Activated CD4-positive, alpha-beta T cell treated with anti-CD3 and anti-CD28 coated beads, Interleukin-2, amount 10 ng/mL, durations not matched to agents 24 days and 14 days (primary cell): ENCODE results near the gene ACOT7. TPM values are rescaled to one million over a fixed set of nuclear protein-coding genes. Genes with fewer than 3 reads are reported as not detected.
"Not testable (repeated sequence)": the region's sequence is repeated elsewhere in the genome, so short reads cannot be mapped to it uniquely, and the experiment has no call there.

ENCODE experiments used
- DNase-seq: peaks from one replicate; pipeline ENCODE4 v3.0.0; 2022
- H3K27ac Mint-ChIP-seq: one replicate; pipeline ENCODE4 v1.8.0; 2022; ENCODE audit warnings: mild to moderate bottlenecking, mixed read lengths
- H3K27me3 Mint-ChIP-seq: one replicate; pipeline ENCODE4 v1.8.0; 2022; ENCODE audit warnings: mixed read lengths
- H3K36me3 Mint-ChIP-seq: one replicate; pipeline ENCODE4 v1.8.0; 2022; ENCODE audit warnings: low read depth, mild to moderate bottlenecking, mixed read lengths
- H3K4me1 Mint-ChIP-seq: one replicate; pipeline ENCODE4 v1.8.0; 2021; ENCODE audit warnings: mixed read lengths
- H3K4me3 Mint-ChIP-seq: one replicate; pipeline ENCODE4 v1.8.0; 2022; ENCODE audit warnings: mild to moderate bottlenecking, moderate library complexity, mixed read lengths
- H3K9me3 Mint-ChIP-seq: one replicate; pipeline ENCODE4 v1.8.0; 2021; ENCODE audit warnings: mixed read lengths
- intact Hi-C: fragments of 100-400 bp; cut with micrococcal nuclease; formaldehyde crosslinking; loops from one replicate; pipeline ENCODE4 v1.15.1; 2023
- total RNA-seq: library from RNA; stranded (reverse); gene quantifications from 2 replicates; pipeline ENCODE4 v1.2.3, GENCODE V29; 2022

Gene ACOT7
- total RNA-seq, 1 donor from 2014 or later: 133 TPM

DNA sequence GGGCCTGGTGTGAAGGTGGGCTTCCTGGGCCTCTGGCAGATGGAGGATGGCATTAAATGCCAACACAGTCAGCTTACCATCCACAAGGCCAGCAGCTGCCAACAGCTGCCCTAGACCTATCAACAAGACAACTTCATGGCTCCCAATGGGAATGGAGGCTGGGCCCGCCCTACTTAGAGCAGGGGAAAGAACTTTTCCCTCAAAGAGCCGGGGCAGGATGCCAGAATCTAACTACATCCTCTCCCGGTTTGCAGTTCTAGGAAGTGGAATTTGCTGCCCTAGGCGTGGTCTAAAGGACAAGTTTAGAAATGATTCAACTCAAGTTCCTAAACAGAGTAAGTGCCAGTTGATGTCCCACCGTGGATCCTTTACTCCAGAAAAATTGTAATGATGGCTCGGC, 170.9 kb downstream of the ACOT7 start:
- intact Hi-C loops: no loop called here
- peaks cover 52% of the 10 kb centered on the region for H3K36me3 Mint-ChIP-seq
- no peak overlapping the region for H3K27ac Mint-ChIP-seq

DNA sequence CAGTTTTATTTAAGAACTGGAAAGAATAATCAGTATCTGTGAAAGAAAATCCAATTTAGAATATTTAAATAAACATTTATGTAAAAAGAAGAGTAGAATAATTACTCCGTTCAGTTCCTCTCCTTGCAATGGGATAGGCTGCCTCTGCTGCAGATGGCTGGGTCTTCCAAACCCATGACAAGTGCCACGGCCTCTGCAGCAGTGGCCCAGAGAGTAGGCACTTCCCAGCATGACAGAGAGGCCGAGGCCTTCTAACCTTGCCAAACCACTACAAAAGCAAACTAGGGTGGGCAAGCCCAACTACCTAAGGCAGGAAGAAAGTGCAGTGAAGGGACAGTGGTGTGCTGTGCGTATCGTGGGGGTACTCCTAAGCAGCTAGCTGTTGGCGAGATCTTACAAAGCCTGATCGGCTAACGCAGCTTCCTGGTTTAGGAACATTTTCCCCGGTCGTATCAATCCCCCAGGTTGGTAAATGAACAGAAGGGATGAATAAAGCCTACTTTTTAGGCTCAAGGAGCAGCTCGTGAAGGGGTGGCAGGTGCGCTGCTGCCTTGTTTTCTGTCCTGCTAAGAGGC, 172.3 kb downstream of the ACOT7 start:
- DNase-seq: no peak
- H3K27ac Mint-ChIP-seq: no peak overlapping the region
- H3K36me3 Mint-ChIP-seq: peaks cover 52% of the 10 kb centered on the region
- H3K9me3 Mint-ChIP-seq: no peaks in the 10 kb centered on the region
- H3K4me3 Mint-ChIP-seq: no peak overlapping the region
- H3K4me1 Mint-ChIP-seq: no peaks in the 10 kb centered on the region
- no peaks in the 10 kb centered on the region for H3K27me3 Mint-ChIP-seq
- intact Hi-C loops: no loop called here

More for the DNA sequence above, 170.9 kb downstream of the ACOT7 start:
- Mint-ChIP-seq H3K4me1 (peaks cover 2% of the 10 kb centered on the region), H3K27me3 (no peaks in the 10 kb centered on the region), H3K4me3 (no peak overlapping the region), H3K9me3 (no peaks in the 10 kb centered on the region)
- DNase-seq: no peak

DNA sequence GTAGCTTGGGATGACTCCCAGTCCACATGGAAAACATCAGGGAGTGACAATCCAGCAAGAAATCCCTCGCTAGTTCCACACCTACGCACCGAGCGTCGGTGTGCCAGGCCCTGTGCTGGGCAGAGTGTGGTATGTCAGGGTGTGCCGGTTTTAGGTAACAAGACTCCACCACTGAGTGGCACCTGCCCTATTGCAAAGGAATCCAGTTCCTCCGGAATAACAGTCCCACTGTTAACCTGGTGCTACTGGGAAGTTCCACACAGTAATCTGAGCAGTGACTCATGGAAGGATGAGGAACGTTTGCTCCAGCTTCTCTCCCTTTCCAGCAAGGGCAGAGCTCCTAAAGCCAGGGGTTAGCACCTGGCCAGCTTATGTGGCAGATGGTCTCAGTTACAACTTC, 173.3 kb downstream of the ACOT7 start:
- Mint-ChIP-seq H3K36me3 (peaks cover 53% of the 10 kb centered on the region), H3K4me1 (no peaks in the 10 kb centered on the region), H3K9me3 (no peaks in the 10 kb centered on the region), H3K4me3 (no peak overlapping the region), H3K27me3 (no peaks in the 10 kb centered on the region), H3K27ac (no peak overlapping the region)
- intact Hi-C loops: no loop called here
- DNase-seq: no peak

DNA sequence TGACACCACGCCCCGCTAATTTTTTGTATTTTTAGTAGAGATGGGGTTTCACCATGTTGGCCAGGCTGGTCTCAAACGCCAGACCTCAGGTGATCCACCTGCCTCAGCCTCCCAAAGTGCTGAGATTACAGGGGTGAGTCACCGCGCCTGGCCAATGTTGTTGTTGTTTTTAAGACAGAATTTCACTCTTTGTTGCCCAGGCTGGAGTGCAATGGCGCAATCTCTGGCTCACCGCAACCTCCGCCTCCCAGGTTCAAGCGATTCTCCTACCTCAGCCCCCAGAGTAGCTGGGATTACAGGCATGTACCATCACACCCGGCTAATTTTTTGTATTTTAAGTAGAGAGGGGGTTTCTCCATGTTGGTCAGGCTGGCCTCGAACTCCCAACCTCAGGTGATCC, 173.9 kb downstream of the ACOT7 start:
- H3K4me3 Mint-ChIP-seq, H3K27me3 Mint-ChIP-seq, H3K9me3 Mint-ChIP-seq, DNase-seq, H3K4me1 Mint-ChIP-seq, H3K27ac Mint-ChIP-seq, intact Hi-C loops: not testable (repeated sequence)
- H3K36me3 Mint-ChIP-seq: peaks cover 49% of the 10 kb centered on the region

DNA sequence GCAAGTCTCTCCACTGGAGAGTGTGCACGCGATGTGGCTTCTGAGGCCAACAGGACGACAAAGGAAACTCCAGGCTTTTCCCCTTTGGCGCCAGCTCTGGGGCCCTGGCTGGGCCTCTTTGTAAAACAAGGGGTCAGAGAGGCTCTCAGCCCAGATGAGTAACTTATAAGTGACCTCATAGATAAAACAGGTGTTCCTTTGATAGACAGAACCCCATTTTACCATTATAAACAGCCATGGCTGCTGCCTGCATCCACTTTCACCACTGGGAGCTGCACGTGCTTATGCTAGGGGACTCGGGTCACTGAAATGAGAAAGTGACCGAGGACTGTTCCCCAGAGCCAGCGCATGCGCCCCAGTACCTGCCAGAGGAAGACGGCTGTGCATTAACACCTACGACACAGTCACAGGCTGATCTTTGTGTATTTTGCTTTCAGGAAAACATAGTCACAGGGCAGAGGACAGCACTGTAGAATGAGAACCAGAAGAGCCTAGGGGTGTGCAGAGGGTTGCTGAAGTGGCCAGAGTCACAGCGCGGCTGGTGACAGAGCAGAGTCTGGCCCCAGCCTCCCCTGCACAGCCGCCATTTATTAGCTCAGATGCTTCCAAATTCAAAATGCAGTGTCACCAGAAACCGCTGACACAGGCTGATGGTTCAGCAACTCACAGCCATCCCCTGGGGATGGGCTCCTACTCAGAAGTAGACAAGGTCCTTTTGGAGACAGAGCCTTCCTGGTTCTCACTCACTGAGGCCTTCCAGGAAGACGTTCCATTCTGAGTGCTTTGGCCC, 175.0 kb downstream of the ACOT7 start:
- H3K27me3 Mint-ChIP-seq: no peaks in the 10 kb centered on the region
- intact Hi-C loops: no loop called here
- H3K36me3 Mint-ChIP-seq: peaks cover 45% of the 10 kb centered on the region
- H3K27ac Mint-ChIP-seq: no peak overlapping the region
- H3K4me1 Mint-ChIP-seq: no peaks in the 10 kb centered on the region
- H3K9me3 Mint-ChIP-seq: no peaks in the 10 kb centered on the region
- DNase-seq: no peak
- H3K4me3 Mint-ChIP-seq: no peak overlapping the region

Other genes with a start within 250 kb of the ACOT7 start
- 0.59 and 0.63 TPM in 2 replicates for gene CHD5, start 213.4 kb downstream of the ACOT7 start, total RNA-seq
- 437 and 463 TPM in 2 replicates for gene RPL22, start 194.2 kb downstream of the ACOT7 start, total RNA-seq
- 53.2 and 54.7 TPM in 2 replicates for gene RNF207, start 187.6 kb downstream of the ACOT7 start, total RNA-seq
- 67.6 and 69.4 TPM in 2 replicates for gene ICMT, start 157.8 kb downstream of the ACOT7 start, total RNA-seq
- gene HES3, start 149.6 kb downstream of the ACOT7 start, total RNA-seq: not detected in 2 replicates
- 1.3 and 1.7 TPM in 2 replicates for gene GPR153, start 132.7 kb downstream of the ACOT7 start, total RNA-seq
- 0.19 and 0.26 TPM in 2 replicates for gene HES2, start 26.2 kb upstream of the ACOT7 start, total RNA-seq
- 0.49 and 1.3 TPM in 2 replicates for gene ESPN, start 31.0 kb upstream of the ACOT7 start, total RNA-seq
- gene TNFRSF25, start 72.4 kb upstream of the ACOT7 start, total RNA-seq: 139 and 146 TPM in 2 replicates
- gene PLEKHG5, start 97.9 kb upstream of the ACOT7 start, total RNA-seq: 1.3 and 1.9 TPM in 2 replicates
- 54.7 and 59.2 TPM in 2 replicates for gene NOL9, start 160.7 kb upstream of the ACOT7 start, total RNA-seq
- not detected in 2 replicates for gene TAS1R1, start 161.5 kb upstream of the ACOT7 start, total RNA-seq
- gene ZBTB48, start 186.2 kb upstream of the ACOT7 start, total RNA-seq: 32.9 and 37.8 TPM in 2 replicates
- gene KLHL21, start 209.1 kb upstream of the ACOT7 start, total RNA-seq: 26.1 and 26.8 TPM in 2 replicates
- 19.1 and 20.1 TPM in 2 replicates for gene PHF13, start 220.0 kb upstream of the ACOT7 start, total RNA-seq
- gene THAP3, start 231.1 kb upstream of the ACOT7 start, total RNA-seq: 19.5 and 24.6 TPM in 2 replicates